Measurements from ENCODE around the gene SLC5A5. TPM values are rescaled to one million over a fixed set of nuclear protein-coding genes. Genes with fewer than 3 reads are reported as not detected.
A peak's percentile ranks its signal among the peaks of the same experiment; 100 is the strongest.

Gene SLC5A5
- total RNA-seq, 1 experiment from 2014 or later: not detected

DNA sequence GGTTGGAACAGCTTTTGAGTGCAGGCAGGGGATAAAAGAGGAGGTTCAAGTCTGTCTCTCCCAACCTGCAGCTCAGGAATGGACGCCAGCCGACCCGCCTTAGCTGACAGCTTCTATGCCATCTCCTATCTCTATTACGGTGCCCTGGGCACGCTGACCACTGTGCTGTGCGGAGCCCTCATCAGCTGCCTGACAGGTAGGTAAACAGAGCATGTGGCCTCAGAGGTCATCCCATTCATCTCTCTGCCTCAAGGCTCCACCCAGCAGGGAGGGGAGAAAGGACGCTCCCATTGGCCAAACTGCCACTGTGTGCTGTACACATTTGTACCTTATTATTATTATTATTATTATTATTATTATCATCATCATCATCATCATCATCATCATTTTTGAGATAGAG, 16.5 kb downstream of the SLC5A5 start:
- CTCF ChIA-PET: no interaction called here
- POLR2A ChIA-PET: no interaction called here
- TF ChIP-seq, protein P1, sequence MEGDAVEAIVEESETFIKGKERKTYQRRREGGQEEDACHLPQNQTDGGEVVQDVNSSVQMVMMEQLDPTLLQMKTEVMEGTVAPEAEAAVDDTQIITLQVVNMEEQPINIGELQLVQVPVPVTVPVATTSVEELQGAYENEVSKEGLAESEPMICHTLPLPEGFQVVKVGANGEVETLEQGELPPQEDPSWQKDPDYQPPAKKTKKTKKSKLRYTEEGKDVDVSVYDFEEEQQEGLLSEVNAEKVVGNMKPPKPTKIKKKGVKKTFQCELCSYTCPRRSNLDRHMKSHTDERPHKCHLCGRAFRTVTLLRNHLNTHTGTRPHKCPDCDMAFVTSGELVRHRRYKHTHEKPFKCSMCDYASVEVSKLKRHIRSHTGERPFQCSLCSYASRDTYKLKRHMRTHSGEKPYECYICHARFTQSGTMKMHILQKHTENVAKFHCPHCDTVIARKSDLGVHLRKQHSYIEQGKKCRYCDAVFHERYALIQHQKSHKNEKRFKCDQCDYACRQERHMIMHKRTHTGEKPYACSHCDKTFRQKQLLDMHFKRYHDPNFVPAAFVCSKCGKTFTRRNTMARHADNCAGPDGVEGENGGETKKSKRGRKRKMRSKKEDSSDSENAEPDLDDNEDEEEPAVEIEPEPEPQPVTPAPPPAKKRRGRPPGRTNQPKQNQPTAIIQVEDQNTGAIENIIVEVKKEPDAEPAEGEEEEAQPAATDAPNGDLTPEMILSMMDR (IDR thresholded peaks at IDR 0.05; ENCODE audit: unreplicated experiment): no peak
- no TSS peak for BruUV-seq (replicated peaks)
- no peaks in the 10 kb centered on the region for H3K36me3 Mint-ChIP-seq (ENCODE audit: insufficient read depth, unreplicated experiment)
- no peaks in the 10 kb centered on the region for H3K4me1 Mint-ChIP-seq (ENCODE audit: insufficient read depth, unreplicated experiment)
- DNase-seq (ENCODE audit: unreplicated experiment): no peak
- no peaks in the 10 kb centered on the region for H3K9me3 Mint-ChIP-seq (ENCODE audit: unreplicated experiment)
- intact Hi-C loops (cut with micrococcal nuclease): no loop called here
- peaks cover 29% of the 10 kb centered on the region for H3K27me3 Mint-ChIP-seq (ENCODE audit: insufficient read depth, unreplicated experiment)
- no peak overlapping the region for H3K4me3 Mint-ChIP-seq (ENCODE audit: unreplicated experiment)
- H3K27ac Mint-ChIP-seq (ENCODE audit: low read depth, unreplicated experiment): no peak overlapping the region

DNA sequence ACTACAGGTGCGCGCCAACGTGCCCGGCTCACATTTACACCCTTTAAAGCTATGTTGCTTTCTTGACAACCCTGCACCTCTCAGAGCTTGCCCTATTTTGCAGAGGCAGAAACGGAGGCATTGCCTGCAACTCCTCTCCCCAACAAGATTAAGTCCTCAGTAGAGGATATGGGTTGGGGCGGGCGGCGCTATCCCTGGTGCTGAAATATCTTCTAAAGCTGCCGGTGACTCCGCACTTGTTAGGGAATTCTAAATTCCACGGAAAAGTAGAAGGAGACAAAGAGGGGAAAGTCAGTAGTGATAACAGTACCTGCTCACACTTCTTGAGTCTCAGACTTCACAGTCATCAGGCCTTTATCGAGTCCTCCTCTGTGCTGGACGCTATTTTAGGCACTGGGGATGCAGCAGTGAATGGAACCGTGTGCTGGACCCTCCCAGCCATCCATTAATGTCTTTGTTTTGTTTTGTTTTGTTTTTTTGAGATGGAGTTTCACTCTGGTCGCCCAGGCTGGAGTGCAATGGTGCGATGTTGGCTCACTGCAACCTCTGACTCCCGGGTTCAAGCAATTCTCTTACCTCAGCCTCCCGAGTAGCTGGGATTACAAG, 18.0 kb downstream of the SLC5A5 start:
- TF ChIP-seq, protein P1 (IDR thresholded peaks at IDR 0.05; ENCODE audit: unreplicated experiment): no peak
- CTCF ChIA-PET: interaction anchor here (1.1 kb wide), 1 partner anchor 48 kb away, joined by 3 read pairs; no protein-coding TSS in a partner anchor
- no peaks in the 10 kb centered on the region for H3K9me3 Mint-ChIP-seq (ENCODE audit: unreplicated experiment)
- BruUV-seq (replicated peaks): no TSS peak
- POLR2A ChIA-PET: no interaction called here
- intact Hi-C loops (cut with micrococcal nuclease): no loop called here
- no peak overlapping the region for H3K27ac Mint-ChIP-seq (ENCODE audit: low read depth, unreplicated experiment)
- no peak overlapping the region for H3K4me3 Mint-ChIP-seq (ENCODE audit: unreplicated experiment)
- peak; percentile 68 for DNase-seq (ENCODE audit: unreplicated experiment)
- H3K4me1 Mint-ChIP-seq (ENCODE audit: insufficient read depth, unreplicated experiment): no peaks in the 10 kb centered on the region
- no peaks in the 10 kb centered on the region for H3K36me3 Mint-ChIP-seq (ENCODE audit: insufficient read depth, unreplicated experiment)
- peaks cover 34% of the 10 kb centered on the region for H3K27me3 Mint-ChIP-seq (ENCODE audit: insufficient read depth, unreplicated experiment)

DNA sequence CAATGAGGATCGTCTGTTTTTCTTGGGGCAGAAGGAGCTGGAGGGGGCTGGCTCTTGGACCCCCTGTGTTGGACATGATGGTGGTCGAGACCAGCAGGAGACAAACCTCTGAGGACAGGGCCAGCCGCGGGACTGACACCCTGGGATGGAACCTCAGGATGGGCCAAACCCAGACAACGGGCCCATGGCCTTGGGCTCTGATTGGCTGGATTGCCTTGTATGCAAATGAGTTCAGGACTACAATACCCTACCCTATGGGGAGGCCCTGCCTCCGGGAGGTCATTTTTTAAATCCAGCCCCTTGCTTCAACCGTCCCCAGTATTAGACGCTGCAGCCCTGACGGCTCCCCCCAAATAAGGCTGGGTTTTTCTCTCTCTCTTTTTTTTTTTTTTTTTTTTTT, 22.0 kb downstream of the SLC5A5 start:
- Mint-ChIP-seq H3K27ac (ENCODE audit: low read depth, unreplicated experiment) (no peak overlapping the region), H3K27me3 (ENCODE audit: insufficient read depth, unreplicated experiment) (peaks cover 34% of the 10 kb centered on the region), H3K4me1 (ENCODE audit: insufficient read depth, unreplicated experiment) (no peaks in the 10 kb centered on the region), H3K9me3 (ENCODE audit: unreplicated experiment) (no peaks in the 10 kb centered on the region), H3K4me3 (ENCODE audit: unreplicated experiment) (no peak overlapping the region), H3K36me3 (ENCODE audit: insufficient read depth, unreplicated experiment) (no peaks in the 10 kb centered on the region)
- TF ChIP-seq, protein P1 (IDR thresholded peaks at IDR 0.05; ENCODE audit: unreplicated experiment): no peak
- ChIA-PET CTCF (interaction anchor here (0.6 kb wide), 1 partner anchor 24 kb away, joined by 3 read pairs; no protein-coding TSS in a partner anchor), POLR2A (no interaction called here)
- BruUV-seq (replicated peaks): no TSS peak
- no peak for DNase-seq (ENCODE audit: unreplicated experiment)
- intact Hi-C loops (cut with micrococcal nuclease): no loop called here

DNA sequence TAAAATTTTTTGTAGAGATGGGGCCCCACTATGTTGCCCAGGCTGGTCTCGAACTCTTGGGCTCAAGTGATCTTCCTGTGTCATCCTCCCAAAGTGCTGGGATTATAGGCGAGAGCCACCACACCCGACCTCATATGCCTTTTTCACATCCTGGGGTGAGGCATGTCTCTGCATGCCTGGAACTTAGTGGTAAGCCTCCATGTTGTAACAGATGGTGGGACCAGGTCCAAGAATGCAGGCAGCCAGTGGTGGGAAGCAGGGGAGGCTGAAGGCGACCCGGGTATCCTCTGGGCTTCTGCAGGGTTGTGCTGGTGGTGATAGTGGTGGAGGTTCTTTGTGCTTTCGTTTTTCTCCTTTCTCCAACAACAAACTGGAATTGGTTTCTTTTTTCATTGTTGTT, 31.0 kb downstream of the SLC5A5 start:
- Mint-ChIP-seq H3K9me3 (ENCODE audit: unreplicated experiment) (no peaks in the 10 kb centered on the region), H3K4me1 (ENCODE audit: insufficient read depth, unreplicated experiment) (peaks cover 6% of the 10 kb centered on the region)
- CTCF ChIA-PET: no interaction called here

More for the DNA sequence above, 31.0 kb downstream of the SLC5A5 start:
- POLR2A ChIA-PET: no interaction called here
- H3K36me3 Mint-ChIP-seq (ENCODE audit: insufficient read depth, unreplicated experiment): no peaks in the 10 kb centered on the region
- H3K27me3 Mint-ChIP-seq (ENCODE audit: insufficient read depth, unreplicated experiment): no peaks in the 10 kb centered on the region
- intact Hi-C loops (cut with micrococcal nuclease): no loop called here
- H3K27ac Mint-ChIP-seq (ENCODE audit: low read depth, unreplicated experiment): peak overlapping the region; percentile 88
- no TSS peak for BruUV-seq (replicated peaks)
- TF ChIP-seq, protein P1 (IDR thresholded peaks at IDR 0.05; ENCODE audit: unreplicated experiment): no peak
- peak; percentile 90 for DNase-seq (ENCODE audit: unreplicated experiment)
- no peak overlapping the region for H3K4me3 Mint-ChIP-seq (ENCODE audit: unreplicated experiment)

Data from MCF 10A (cell line).